ENCODE data around the gene ST8SIA5. TPM values are rescaled to one million over a fixed set of nuclear protein-coding genes. Genes with fewer than 3 reads are reported as not detected.

The ST8SIA5 gene
- total RNA-seq, 1 donor from 2014 or later: 0.05 TPM

DNA sequence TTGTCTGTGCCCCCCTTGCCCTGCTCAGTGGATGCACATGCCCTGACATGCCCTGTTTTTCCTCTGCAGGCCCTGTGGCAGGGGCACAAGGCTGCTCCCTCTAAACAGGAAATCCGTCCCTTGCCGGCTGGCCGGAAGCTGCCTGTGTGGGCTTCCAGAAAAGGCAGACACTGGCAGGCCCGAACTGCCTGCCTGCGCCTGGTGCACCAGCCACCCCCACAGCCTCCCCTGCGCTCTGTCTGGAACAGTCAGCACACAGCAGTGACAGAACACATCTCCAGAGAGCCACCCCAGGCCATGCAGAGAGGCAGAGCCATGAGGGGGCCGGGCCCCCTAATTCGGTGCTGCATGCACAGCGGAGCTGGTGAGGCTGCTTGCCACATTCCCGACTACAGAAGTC, 133.3 kb downstream of the ST8SIA5 start:
- H3K36me3 Mint-ChIP-seq (ENCODE audit: low read depth): no peaks in the 10 kb centered on the region
- no peak overlapping the region for H3K4me3 Mint-ChIP-seq (ENCODE audit: low read depth)
- no peaks in the 10 kb centered on the region for H3K9me3 Mint-ChIP-seq
- intact Hi-C loops (cut with micrococcal nuclease): no loop called here
- H3K27me3 Mint-ChIP-seq (ENCODE audit: low read depth): peaks cover 7% of the 10 kb centered on the region
- DNase-seq (ENCODE audit: low spot score): peak; percentile 14
- H3K27ac Mint-ChIP-seq: no peak overlapping the region
- peaks cover 23% of the 10 kb centered on the region for H3K4me1 Mint-ChIP-seq (ENCODE audit: low read depth)

DNA sequence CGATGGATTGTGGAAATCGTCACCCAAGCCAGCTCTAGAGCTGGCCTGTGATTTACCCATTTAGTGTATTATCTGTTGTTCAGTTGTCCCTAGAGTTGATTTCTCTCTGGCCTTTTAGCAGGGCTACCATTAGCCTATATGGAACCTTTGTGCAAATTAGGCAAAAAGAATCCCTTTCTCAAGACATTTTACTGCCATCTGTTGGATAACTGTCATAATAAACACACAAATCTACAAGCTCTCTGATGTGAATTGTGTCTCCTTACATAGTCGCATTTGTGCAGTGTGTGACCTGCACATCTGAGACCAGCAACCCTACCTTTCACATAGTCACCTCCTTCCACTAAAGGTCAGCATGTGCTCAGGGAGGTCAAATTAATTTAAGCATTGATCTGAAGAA, 133.9 kb downstream of the ST8SIA5 start:
- H3K27ac Mint-ChIP-seq: peak overlapping the region; percentile 6
- H3K27me3 Mint-ChIP-seq (ENCODE audit: low read depth): peaks cover 7% of the 10 kb centered on the region
- H3K4me3 Mint-ChIP-seq (ENCODE audit: low read depth): no peak overlapping the region
- H3K9me3 Mint-ChIP-seq: no peaks in the 10 kb centered on the region
- no peak for DNase-seq (ENCODE audit: low spot score)
- intact Hi-C loops (cut with micrococcal nuclease): no loop called here
- H3K36me3 Mint-ChIP-seq (ENCODE audit: low read depth): no peaks in the 10 kb centered on the region
- peaks cover 23% of the 10 kb centered on the region for H3K4me1 Mint-ChIP-seq (ENCODE audit: low read depth)

DNA sequence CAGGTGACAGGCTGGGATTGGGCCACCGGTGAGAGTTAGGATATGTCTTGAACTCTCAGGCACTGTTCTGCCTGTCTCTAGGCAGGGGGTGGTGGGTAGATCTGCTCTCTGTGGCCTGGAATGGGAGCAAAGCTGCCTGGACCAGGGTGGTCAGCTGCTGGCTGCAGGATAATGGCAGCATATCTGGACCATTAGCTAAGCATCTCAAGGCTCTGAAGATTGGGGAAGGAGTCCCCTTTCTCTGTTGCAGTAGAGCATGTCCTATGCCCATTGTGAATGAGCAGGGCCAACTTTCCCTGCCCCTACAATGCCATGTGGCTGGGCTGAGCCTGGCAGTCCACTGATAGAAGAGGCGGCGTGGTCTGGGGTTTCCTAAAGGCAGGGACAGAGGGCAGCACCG, 134.4 kb downstream of the ST8SIA5 start:
- intact Hi-C loops (cut with micrococcal nuclease): no loop called here
- no peak overlapping the region for H3K27ac Mint-ChIP-seq
- H3K36me3 Mint-ChIP-seq (ENCODE audit: low read depth): no peaks in the 10 kb centered on the region
- no peak for DNase-seq (ENCODE audit: low spot score)
- H3K27me3 Mint-ChIP-seq (ENCODE audit: low read depth): peaks cover 11% of the 10 kb centered on the region
- no peak overlapping the region for H3K4me3 Mint-ChIP-seq (ENCODE audit: low read depth)
- H3K9me3 Mint-ChIP-seq: no peaks in the 10 kb centered on the region
- H3K4me1 Mint-ChIP-seq (ENCODE audit: low read depth): peaks cover 23% of the 10 kb centered on the region

DNA sequence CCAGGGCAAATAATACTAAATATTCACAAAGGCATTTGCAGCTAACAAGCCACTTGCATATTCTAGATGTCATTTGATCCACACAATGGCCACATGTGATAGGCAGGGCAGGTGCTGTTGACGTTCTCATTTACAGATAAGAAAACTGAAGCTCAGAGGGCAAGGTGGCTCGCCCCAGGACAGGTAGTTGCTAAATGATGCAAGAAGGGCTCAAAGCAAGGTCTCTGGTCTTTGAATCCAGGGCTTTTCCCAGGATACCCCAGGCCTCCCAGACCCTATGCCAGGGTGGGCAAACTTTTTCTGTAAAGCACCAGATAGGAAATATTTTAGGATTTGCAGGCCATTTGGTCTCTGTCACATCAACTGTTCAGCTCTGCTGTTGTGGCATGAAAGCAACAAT, 135.0 kb downstream of the ST8SIA5 start:
- Mint-ChIP-seq H3K27ac (no peak overlapping the region), H3K4me3 (ENCODE audit: low read depth) (no peak overlapping the region), H3K36me3 (ENCODE audit: low read depth) (no peaks in the 10 kb centered on the region), H3K27me3 (ENCODE audit: low read depth) (peaks cover 9% of the 10 kb centered on the region), H3K4me1 (ENCODE audit: low read depth) (peaks cover 23% of the 10 kb centered on the region), H3K9me3 (no peaks in the 10 kb centered on the region)
- intact Hi-C loops (cut with micrococcal nuclease): no loop called here
- no peak for DNase-seq (ENCODE audit: low spot score)

DNA sequence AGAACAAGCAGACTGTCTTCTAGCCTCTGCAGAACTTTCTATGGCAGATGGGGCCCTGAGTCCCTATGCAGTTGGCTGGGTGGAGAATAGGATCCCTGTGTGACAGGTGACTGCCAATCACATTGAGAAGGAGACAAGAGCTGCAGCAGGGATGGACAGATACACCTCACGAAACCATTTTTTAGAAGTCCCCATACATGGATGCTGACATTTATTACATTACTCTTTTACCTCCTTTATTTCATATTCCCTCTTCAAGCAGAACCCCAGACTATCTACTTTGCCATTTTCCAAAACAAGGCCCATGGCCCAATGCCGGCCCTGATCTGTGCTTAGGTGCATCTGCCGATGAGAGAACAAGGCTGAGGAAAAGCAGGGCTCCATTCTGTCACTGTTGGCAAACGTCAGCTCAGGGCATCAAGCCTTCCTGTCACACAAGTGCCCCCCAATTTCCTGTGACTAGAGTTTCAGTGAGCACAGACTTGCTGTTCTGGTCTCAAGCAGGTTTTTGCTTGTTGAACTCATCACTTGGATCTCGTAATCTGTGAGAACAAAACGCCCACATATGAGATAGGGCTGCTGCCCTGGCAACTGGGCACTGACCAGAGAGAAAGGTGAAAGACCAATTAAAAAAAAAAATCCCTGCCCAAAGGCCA, 135.6 kb downstream of the ST8SIA5 start:
- intact Hi-C loops (cut with micrococcal nuclease): no loop called here
- H3K27me3 Mint-ChIP-seq (ENCODE audit: low read depth): peaks cover 9% of the 10 kb centered on the region
- no peak for DNase-seq (ENCODE audit: low spot score)

DNA sequence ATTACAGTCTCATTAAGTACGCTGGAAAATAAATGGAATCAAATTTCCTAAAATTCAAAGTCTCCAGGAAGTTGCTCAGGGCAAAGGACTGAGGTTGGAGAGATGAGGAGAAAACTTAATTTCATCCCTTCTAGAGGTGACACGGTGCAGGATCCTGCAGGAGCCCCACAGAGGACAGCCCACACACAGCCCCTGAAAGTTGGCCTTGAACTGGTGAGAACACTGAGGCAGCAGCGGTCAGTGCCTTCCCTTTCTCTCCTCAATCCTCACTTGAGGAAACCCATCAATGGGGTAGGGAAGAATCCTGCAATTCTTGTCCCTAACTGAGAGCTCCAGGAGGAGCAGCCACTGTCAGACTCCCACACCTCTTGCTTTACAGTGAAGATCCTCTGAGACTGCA, 137.3 kb downstream of the ST8SIA5 start:
- intact Hi-C loops (cut with micrococcal nuclease): no loop called here
- Mint-ChIP-seq H3K9me3 (no peaks in the 10 kb centered on the region), H3K36me3 (ENCODE audit: low read depth) (no peaks in the 10 kb centered on the region), H3K4me1 (ENCODE audit: low read depth) (peaks cover 21% of the 10 kb centered on the region), H3K27ac (no peak overlapping the region), H3K27me3 (ENCODE audit: low read depth) (peaks cover 9% of the 10 kb centered on the region), H3K4me3 (ENCODE audit: low read depth) (no peak overlapping the region)
- DNase-seq (ENCODE audit: low spot score): no peak

More for the DNA sequence above, 135.6 kb downstream of the ST8SIA5 start:
- Mint-ChIP-seq H3K4me1 (ENCODE audit: low read depth) (peaks cover 23% of the 10 kb centered on the region), H3K9me3 (no peaks in the 10 kb centered on the region), H3K4me3 (ENCODE audit: low read depth) (no peak overlapping the region), H3K36me3 (ENCODE audit: low read depth) (no peaks in the 10 kb centered on the region), H3K27ac (no peak overlapping the region)

Other genes with a start within 250 kb of the ST8SIA5 start
- not detected in 2 replicates for gene LOXHD1, start 99.8 kb downstream of the ST8SIA5 start, total RNA-seq
- 24.2 and 27.1 TPM in 2 replicates for gene PIAS2, start 160.5 kb upstream of the ST8SIA5 start, total RNA-seq
- 0.23 and 0.37 TPM in 2 replicates for gene KATNAL2, start 160.5 kb upstream of the ST8SIA5 start, total RNA-seq